Panc1 (cell line): ENCODE data around the gene FAM163B.

ENCODE experiments used
- CTCF ChIP-seq: fragments of 450-650 bp; IDR thresholded peaks from 2 replicates; pipeline ENCODE4 v1.5.1; 2017; ENCODE audit warnings: mild to moderate bottlenecking
- POLR2AphosphoS5 ChIP-seq: IDR thresholded peaks from 2 replicates; pipeline ENCODE4 v1.6.1; 2012; ENCODE audit warnings: mild to moderate bottlenecking, low read depth, low read length, moderate library complexity
- TCF7L2 ChIP-seq: IDR thresholded peaks from 2 replicates; pipeline ENCODE4 v1.6.1; 2011; ENCODE audit warnings: mild to moderate bottlenecking, low read depth, low read length, inconsistent platforms

- TF ChIP-seq CTCF (no peak), POLR2AphosphoS5 (no peak), TCF7L2 (no peak)
Measured at GRCh38 chr9:133583111-133583510, 26.1 kb downstream of the FAM163B start.
